ENCODE results near the gene CACNA1G.

The CACNA1G gene

DNA sequence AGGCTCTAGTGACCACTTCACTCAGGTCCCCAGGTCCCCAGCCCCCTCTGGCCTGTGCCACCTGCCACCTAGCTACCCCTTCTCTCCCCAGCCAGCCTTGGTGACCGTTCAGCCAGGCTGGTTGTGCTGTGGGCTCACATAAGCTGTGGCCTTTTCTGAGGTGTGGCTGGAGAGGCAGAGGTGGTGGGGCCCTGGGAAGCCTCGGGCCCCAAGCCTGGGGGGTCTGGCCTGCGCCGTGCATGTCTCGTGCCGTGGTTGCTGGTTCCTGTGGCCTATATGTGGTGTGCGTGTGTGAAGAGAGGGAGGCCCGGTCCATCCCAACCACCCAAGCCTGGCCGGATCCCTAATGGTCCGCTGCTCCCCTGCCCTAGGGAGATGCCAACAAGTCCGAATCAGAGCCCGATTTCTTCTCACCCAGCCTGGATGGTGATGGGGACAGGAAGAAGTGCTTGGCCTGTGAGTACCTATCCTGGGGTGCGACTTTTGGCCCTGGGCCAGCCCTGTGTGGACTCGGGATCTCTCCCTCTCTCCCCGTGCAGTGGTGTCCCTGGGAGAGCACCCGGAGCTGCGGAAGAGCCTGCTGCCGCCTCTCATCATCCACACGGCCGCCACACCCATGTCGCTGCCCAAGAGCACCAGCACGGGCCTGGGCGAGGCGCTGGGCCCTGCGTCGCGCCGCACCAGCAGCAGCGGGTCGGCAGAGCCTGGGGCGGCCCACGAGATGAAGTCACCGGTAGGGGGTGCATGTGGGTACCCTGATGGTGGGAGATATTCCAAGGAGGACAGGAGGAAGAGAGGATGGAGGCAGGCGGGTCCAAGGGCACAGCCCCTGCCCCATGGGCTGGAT is 35.9 kb downstream of the CACNA1G start:
- DNase-seq (ENCODE audit: low read depth) = no peak
- TF ChIP-seq, protein P1, sequence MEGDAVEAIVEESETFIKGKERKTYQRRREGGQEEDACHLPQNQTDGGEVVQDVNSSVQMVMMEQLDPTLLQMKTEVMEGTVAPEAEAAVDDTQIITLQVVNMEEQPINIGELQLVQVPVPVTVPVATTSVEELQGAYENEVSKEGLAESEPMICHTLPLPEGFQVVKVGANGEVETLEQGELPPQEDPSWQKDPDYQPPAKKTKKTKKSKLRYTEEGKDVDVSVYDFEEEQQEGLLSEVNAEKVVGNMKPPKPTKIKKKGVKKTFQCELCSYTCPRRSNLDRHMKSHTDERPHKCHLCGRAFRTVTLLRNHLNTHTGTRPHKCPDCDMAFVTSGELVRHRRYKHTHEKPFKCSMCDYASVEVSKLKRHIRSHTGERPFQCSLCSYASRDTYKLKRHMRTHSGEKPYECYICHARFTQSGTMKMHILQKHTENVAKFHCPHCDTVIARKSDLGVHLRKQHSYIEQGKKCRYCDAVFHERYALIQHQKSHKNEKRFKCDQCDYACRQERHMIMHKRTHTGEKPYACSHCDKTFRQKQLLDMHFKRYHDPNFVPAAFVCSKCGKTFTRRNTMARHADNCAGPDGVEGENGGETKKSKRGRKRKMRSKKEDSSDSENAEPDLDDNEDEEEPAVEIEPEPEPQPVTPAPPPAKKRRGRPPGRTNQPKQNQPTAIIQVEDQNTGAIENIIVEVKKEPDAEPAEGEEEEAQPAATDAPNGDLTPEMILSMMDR (IDR thresholded peaks at IDR 0.05; ENCODE audit: control insufficient read depth, insufficient read depth, low read depth, low read length, missing control alignments) = peak; percentile 7
- no peak overlapping the region for H3K4me3 ChIP-seq (ENCODE audit: control insufficient read depth, low read depth, low read length)

DNA sequence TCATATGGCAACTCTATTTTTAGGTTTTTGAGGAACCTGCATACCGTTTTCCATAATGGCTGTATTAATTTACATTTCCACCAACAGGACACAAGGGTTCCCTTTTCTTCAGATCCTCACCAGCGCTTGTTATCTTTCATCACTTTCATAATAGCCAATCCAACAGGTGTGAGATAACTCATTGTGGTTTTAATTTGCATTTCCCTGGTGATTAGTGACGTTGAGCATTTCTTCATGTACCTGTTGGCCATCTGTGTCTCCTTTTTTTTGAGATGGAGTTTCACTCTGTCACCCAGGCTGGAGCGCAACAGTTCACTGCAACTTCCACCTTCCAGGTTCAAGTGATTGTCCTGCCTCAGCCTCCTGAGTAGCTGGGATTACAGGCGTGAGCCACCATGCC is 38.0 kb downstream of the CACNA1G start:
- TF ChIP-seq, protein P1 (IDR thresholded peaks at IDR 0.05; ENCODE audit: control insufficient read depth, insufficient read depth, low read depth, low read length, missing control alignments) = no peak
- H3K4me3 ChIP-seq (ENCODE audit: control insufficient read depth, low read depth, low read length) = no peak overlapping the region
- DNase-seq (ENCODE audit: low read depth) = no peak

DNA sequence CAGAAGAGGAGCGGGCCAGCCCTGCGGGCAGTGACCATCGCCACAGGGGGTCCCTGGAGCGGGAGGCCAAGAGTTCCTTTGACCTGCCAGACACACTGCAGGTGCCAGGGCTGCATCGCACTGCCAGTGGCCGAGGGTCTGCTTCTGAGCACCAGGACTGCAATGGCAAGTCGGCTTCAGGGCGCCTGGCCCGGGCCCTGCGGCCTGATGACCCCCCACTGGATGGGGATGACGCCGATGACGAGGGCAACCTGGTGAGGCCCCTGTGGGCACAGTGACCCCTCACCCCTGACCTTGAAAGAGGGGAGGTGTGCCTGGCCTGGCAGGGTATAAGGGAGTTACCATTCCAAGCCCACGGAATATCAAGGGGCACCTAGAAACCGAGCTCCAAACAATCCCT is 39.1 kb downstream of the CACNA1G start:
- no peak for DNase-seq (ENCODE audit: low read depth)
- TF ChIP-seq, protein P1 (IDR thresholded peaks at IDR 0.05; ENCODE audit: control insufficient read depth, insufficient read depth, low read depth, low read length, missing control alignments) = no peak
- no peak overlapping the region for H3K4me3 ChIP-seq (ENCODE audit: control insufficient read depth, low read depth, low read length)

DNA sequence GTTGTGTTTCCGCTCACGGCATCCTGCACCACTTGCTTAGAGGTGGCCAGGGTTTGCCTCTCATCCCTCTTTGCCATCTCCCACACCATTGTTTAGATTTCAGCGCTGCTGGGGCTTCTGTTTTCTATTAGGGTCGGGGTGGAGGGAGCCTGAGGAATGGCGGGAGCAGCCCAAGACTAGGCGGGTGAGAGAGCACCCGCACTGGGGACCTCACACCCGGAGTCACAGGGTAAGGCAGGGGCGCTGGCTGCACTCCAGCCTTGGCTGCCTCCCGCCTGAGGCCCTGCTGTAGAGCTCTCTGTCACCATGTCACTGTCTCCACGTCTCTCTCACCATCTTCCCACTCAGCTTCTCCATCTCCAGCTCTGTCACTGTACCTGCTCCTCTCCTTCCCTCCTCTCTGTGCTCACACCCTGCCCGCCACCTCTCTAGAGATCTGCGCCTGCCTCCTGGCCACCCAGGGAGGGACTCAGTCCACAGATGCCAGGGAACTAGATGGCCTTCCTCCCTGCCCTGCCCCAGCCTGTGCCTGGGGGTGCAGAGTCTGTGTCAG is 41.4 kb downstream of the CACNA1G start:
- no peak overlapping the region for H3K4me3 ChIP-seq (ENCODE audit: control insufficient read depth, low read depth, low read length)
- DNase-seq (ENCODE audit: low read depth) = no peak
- TF ChIP-seq, protein P1 (IDR thresholded peaks at IDR 0.05; ENCODE audit: control insufficient read depth, insufficient read depth, low read depth, low read length, missing control alignments) = no peak

DNA sequence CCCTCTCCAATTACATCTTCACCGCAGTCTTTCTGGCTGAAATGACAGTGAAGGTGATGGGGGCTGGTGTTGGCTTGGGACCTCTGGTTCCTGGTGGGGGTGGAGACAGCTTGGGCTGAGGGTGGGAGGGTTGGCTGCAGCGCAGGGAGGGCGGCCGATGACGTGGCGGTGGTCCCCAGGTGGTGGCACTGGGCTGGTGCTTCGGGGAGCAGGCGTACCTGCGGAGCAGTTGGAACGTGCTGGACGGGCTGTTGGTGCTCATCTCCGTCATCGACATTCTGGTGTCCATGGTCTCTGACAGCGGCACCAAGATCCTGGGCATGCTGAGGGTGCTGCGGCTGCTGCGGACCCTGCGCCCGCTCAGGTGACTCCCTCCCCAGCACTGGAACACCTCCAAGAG is 42.3 kb downstream of the CACNA1G start:
- TF ChIP-seq, protein P1 (IDR thresholded peaks at IDR 0.05; ENCODE audit: control insufficient read depth, insufficient read depth, low read depth, low read length, missing control alignments) = no peak
- DNase-seq (ENCODE audit: low read depth) = no peak
- no peak overlapping the region for H3K4me3 ChIP-seq (ENCODE audit: control insufficient read depth, low read depth, low read length)

DNA sequence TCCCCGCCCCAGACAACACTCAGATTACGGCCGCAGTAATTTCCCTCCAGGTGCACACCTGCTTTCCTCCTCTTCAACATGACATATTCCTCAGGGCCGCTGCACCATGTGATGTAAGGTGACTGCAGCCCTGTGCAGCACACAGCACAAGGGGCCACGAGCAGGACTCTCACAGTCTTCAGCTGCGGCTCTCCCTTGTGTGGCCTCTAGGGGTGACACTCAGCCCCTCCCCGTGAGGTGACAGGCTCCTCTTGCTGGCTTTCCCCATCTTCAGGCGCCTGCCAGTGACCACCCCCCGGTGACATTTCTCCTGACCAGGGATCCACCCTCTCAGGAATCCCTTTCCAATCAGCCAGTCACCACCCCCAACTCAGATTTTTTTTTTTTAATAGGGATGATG is 42.8 kb downstream of the CACNA1G start:
- no peak overlapping the region for H3K4me3 ChIP-seq (ENCODE audit: control insufficient read depth, low read depth, low read length)
- TF ChIP-seq, protein P1 (IDR thresholded peaks at IDR 0.05; ENCODE audit: control insufficient read depth, insufficient read depth, low read depth, low read length, missing control alignments) = no peak
- no peak for DNase-seq (ENCODE audit: low read depth)
